ENCODE results near the gene INIP.

The INIP gene

GRCh38 chr9:112717661-112718331 lies at the start of gene INIP:
INIP (minus strand) TSS chr9:112718117; CDS start chr9:112716485, 1,632 bp downstream.
- DNase-seq = peak; percentile 91 to 92

- DNase-seq = no peak
Observed at GRCh38 chr9:112765281-112765680, 47.4 kb upstream of the INIP start.

- no peak for DNase-seq
Observed at GRCh38 chr9:112764837-112765236, 46.9 kb upstream of the INIP start.

GRCh38 chr9:112764344-112764743 lies 46.4 kb upstream of the INIP start:
- DNase-seq = no peak

- DNase-seq = no peak
Observed at GRCh38 chr9:112762726-112763518, 45.0 kb upstream of the INIP start.

GRCh38 chr9:112761912-112762655 lies 44.2 kb upstream of the INIP start:
- no peak for DNase-seq

GRCh38 chr9:112760821-112761220 lies 42.9 kb upstream of the INIP start:
- DNase-seq = no peak

GRCh38 chr9:112757940-112758339 lies 40.0 kb upstream of the INIP start:
- DNase-seq = no peak

GRCh38 chr9:112757282-112757883 lies 39.5 kb upstream of the INIP start:
- no peak for DNase-seq

- DNase-seq = no peak
Observed at GRCh38 chr9:112755675-112756074, 37.8 kb upstream of the INIP start.

- peak; percentile 77 to 87 for DNase-seq
Observed at GRCh38 chr9:112755016-112755427, 37.1 kb upstream of the INIP start.

GRCh38 chr9:112754578-112754977 lies 36.7 kb upstream of the INIP start:
- peak in 1 of 2 experiments; percentile 48 for DNase-seq

GRCh38 chr9:112753725-112754124 lies 35.8 kb upstream of the INIP start:
- peak; percentile 34 to 53 for DNase-seq

- DNase-seq = no peak
Observed at GRCh38 chr9:112752334-112753125, 34.6 kb upstream of the INIP start.

- peak; percentile 40 to 42 for DNase-seq
Observed at GRCh38 chr9:112751056-112751795, 33.3 kb upstream of the INIP start.

- no peak for DNase-seq
Observed at GRCh38 chr9:112750764-112751055, 32.8 kb upstream of the INIP start.

GRCh38 chr9:112750016-112750763 lies 32.3 kb upstream of the INIP start, which contains the start of gene SNX30:
SNX30 (plus strand) TSS chr9:112750760; CDS start chr9:112751002, 242 bp downstream.
- peak; percentile 80 for DNase-seq

- no peak for DNase-seq
Observed at GRCh38 chr9:112747094-112747493, 29.2 kb upstream of the INIP start.

GRCh38 chr9:112744177-112744576 lies 26.3 kb upstream of the INIP start:
- no peak for DNase-seq

GRCh38 chr9:112743216-112743836 lies 25.4 kb upstream of the INIP start:
- DNase-seq = no peak
